Endometrium (tissue), 2 donors: ENCODE results near the gene FARSA.
"Not testable (repeated sequence)": the region's sequence is repeated elsewhere in the genome, so short reads cannot be mapped to it uniquely, and the experiment has no call there.

ENCODE experiments used
- FAIRE-seq: peaks from 2 replicates; lab custom pipeline; 2012; peaks lifted over from hg19 to GRCh38; lab: Jason Lieb, UNC
- donor health status: control.
- donor health status: control.

Gene FARSA

DNA sequence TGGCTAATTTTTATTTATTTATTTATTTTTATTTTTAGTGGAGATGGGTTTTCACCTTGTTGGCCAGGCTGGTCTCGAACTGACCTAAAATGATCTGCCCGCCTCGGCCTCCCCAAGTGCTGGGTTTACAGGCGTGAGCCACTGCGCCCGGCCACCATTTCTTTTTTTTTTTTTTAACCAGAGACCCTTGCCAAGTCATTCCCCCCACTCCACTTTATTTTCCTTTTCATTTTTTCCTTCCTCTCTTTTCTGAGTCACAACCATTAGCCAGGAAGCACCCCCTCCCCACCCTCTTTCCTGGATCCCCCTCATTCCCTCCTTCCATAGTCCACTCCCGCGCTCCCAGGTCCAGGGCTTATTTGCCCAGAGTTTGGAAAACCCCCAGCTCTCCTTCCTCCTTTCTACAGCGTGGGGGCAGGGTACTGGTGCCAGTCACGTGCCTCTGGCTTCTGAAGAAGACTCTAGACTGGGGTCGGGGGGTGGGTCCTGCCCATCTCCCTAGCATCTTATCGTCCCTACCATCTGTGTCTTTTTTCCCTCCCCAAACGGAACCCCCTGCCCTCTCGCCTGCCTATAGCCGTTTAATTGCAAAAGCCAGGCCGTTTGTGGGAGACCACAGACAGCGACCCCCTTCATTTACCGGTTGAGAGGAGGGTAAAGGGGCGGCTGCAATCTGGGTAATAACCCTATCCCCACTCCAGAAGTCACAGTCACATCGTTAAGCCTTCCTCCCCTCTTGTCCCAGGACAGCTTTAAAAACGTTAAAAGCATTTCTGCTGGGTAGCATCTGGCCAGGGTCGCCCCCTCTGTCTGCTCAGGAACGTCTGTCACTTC lies 3.8 kb upstream of the FARSA start:
- no peak for FAIRE-seq

DNA sequence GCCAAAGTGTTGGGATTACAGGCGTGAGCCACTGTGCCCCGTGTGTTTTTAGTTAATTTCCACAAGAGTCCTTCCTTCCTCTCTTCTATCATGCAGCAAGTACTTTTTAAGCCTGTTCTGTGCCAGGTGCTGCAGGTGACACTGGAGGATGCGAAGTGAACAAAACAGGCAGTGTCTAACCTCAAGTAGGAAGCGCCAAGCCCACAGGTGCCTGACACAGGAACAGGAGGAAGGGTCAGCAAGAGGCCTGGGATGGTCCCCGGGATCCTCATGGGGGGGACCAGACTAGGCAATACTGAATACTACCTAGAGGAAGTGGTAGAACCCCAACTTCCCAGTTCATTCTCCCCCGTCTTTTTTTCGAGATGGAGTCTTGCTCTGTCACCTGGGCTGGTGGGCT lies 3.1 kb upstream of the FARSA start:
- no peak for FAIRE-seq

DNA sequence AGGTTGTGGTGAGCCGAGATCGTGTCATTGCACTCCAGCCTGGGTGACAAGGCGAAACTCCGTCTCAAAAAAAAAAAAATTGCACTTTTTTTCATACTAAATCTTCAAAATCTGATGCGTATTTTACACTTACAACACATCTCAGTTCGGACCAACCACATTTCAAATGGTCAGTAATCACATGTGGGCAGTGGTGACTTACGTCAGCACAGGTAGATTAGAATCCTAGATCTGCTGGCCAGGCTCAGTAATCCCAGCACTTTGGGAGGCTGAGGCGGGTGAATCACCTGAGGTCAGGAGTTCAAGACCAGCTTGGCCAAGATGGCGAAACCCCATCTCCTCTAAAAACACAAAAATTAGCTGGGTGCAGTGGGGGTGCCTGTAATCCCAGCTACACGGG lies 1.6 kb upstream of the FARSA start:
- no peak for FAIRE-seq

DNA sequence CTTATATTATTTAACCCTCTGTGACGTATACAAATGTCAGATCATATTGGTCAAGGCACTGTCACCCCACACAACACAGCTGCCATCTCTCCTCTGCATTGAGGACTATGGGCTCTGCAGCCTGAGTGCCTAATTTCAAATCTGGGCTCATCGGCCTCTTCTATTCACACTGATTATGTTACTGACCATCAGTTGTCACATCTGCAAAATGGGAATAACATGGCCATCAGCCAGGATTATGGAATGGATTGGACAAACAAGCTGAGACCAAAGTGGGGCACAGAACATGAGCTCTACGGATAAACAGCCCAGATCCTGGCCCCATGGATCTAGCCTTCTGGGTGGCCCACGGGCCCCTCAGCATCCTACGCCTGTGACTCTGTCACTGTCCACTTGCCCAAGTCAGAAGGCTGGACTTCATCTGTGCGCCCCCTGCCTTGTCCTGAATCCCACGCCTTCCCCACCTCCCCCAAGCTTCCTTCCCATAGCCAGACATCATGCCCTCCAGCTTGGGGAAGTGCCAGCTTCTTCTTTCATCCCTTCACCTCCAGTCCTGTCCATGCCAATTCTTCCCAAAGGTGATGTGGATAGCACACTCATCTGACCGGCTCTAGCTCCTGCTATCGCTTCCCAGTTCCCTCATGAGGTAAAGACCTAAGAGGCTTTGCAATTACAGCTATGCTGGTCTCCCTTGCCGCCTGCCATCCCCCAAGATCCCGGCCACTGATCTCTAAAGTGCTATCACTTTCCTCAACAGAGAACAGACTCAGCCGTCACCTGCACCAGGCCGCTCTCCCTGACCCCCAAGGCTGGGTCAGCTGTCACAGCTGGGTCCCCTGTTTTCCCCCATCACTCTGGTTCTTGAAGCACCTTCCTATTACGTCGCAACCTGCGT lies 872 bp downstream of the FARSA start:
- FAIRE-seq: no peak

DNA sequence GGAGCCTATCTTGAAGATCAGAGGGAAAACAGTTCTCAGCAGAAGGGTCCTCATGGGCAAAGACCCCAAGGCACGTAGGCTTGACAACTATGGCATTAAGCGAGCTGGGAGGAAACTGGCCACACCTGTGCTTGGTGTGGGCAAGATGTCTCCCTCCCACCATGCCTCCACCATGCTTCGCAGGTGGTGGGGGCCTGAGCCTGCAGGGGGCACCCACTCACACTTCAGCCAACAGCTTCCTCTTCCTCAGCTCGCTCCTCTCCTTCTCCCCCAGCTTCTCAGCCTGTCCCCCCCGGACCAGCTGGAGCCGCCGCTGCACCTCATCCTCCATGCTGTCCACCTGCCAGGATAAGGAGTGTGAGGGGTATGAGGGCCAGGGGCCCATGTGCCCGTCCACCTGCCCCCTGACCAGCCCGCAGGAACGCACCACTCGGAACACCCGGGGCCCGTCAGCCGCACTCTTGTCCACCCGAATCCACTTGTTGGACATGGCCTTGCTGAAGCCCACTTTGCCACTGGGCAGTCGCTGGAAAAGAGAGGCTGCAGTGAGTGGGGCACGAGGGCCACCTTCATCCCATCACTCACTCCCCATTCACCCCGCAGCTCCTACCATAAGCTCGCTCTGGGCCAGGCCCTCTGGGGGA lies 3.4 kb downstream of the FARSA start:
- no peak for FAIRE-seq

DNA sequence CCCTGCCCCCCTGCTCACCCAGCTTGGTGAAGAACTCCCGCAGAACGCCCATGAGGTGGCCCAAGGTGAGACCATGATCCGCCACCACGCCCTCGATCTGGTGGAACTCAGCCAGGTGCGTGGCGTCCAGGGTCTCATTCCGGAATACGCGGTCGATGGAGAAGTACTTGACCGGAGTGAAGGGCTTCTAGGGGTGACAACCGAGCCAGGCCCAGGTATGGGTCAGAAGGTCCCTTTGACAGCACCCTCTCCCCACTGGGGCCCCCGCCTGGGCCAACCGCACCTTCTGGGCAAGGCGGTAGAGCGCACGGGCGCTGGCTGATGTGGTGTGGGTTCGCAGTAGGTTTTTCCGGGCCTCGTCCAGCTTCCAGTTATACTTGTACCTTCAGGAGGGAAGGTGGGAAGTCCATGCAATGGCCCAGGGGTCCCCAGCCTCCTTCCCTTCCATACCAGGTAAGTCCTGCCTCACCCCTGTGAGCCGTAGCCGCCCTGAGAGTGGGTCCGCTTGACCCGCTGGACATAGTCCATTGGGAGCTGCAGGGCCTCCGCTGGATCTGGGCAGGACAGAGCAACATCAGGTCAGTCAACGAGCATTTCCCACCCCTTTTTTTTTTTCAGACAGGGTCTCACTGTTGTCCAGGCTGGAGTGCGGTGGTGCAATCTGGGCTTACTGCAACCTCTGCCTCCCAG lies 8.7 kb downstream of the FARSA start:
- FAIRE-seq: no peak

DNA sequence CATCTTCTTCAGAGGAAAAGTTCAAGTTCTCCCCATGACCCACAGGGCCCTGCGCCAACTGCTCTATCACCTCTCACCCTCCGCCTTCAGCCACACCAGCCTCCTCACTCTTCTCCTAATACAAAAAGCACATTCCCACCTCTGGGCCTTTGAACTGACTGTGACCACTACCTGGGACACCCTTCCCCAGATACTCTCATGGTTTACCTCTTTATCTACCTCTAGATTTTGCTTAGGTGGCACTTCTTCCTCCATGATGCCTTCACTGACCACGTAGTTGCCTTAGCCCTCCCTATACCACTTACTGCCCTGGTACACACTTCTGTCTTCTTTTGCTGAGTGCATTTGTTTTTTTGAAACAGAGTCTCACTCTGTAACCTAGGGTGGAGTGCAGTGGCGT lies 10.6 kb downstream of the FARSA start:
- no peak for FAIRE-seq

DNA sequence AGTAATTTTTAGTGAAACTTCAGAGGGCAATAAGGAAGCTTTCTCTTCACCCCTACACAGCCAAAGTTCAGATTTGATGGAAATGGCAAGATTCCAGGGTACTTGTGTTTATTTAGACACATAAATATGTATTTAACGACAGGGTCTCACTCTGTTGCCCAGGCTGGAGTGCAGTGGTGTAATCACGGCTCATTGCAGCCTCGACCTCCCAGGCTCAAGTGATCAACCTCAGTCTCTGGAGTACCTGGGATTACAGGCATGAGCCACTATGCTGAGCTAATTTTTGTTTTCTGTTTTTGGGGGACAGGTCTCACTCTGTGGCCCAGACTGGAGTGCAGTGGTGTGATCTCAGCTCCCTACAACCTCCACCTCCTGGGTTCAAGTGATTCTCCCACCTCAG lies 12.5 kb downstream of the FARSA start:
- no peak for FAIRE-seq

DNA sequence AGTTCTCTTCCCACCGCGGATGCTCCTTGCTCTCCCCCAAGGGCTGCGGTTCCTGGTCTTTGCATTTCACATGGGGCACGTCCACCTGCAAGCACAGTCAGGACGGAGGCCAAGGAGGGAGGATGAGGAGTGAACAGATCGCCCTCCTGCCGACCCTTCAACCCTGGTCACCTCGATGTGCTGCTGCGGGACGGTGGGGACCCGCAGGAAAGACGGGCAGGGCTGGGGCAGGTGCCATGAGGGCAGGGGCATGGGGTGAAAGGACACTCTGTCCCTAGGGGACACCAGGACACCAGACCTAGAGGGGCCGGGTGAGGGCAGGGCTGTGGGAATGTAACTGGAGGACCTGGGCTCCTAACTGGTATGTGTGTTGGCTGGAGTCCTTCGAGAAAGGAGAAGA lies 15.3 kb downstream of the FARSA start:
- FAIRE-seq: no peak

DNA sequence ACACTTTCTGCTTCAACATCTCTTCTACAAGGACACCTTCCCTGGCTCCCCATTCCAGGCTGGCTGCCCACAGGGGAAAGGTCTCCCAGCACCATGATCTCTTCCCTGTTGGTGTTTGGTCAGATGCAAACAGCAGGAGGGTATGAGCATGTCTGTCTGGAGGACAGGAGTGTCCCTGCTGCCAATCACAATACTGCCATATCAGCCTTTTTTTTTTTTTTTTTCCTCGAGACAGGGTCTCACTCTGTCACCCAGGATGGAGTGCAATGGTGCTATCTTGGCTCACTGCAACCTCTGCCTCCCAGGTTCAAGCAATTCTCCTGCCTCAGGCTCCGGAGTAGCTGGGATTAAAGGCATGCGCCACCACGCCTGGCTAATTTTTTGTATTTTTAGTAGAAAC lies 17.7 kb downstream of the FARSA start:
- not testable (repeated sequence) for FAIRE-seq

DNA sequence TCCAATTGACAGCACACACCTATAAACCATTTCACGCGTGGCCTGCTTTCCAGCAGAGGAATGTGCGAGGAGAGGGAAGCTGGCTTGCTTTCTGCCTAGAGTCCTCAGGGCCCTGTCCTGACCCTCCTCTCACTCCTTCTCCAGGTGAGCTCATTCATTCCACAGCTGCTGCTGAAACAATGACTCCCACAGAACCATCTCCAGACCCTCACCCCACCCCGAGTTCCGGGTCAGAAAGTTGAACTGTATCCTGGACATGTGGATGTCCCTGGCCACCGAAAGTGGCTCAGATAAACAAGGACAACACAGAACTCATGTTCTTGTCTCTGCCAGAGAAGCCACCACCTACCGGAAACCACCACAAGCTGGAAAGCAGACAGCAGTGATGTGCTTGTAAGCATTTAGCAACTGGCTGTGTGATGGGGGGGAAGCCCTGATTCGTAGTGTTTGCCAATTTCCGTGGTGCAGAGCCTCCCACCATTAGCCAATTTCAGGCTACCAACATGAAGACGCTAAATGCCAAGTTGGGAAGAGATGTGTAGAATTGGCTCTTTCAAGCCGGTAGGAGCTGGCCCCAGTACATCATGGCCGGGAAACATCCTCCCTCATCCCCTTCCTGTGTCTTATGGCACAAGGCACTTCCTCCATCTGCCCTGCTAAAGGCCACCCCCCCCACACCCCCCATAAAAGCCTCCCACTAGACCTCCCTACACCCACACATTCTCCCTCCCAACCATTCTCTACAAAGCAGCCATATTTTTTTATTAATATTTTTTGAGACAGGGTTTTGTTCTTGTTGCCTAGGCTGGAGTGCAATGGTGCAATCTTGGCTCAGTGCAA lies 19.4 kb downstream of the FARSA start:
- no peak for FAIRE-seq

DNA sequence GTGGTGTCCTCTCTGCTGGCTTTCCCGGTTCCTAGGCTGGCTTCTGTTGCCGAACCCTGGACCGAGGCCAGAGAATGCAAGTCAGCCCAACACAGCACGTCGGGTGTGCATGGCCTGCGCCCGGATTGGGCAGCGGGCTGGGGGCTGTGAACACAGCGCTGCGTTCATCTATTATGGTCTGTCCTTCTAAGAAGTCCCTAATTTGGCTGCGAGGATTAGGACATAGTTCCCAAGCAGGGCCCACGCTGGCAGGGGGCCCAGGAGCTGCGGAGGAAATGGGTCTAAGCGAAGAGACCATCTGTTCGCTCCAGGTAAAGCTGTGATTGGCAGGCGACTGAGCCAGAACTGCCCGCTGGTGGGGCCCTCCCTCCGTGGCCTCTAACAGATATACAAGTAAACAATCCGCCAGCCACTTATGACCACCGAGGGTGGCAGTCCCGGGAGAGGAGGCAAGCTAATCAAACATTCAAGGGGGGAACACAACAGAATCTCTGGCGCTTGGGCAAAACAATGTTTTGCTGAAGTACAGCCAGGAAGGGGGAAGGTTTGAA lies 20.4 kb downstream of the FARSA start:
- FAIRE-seq: no peak

DNA sequence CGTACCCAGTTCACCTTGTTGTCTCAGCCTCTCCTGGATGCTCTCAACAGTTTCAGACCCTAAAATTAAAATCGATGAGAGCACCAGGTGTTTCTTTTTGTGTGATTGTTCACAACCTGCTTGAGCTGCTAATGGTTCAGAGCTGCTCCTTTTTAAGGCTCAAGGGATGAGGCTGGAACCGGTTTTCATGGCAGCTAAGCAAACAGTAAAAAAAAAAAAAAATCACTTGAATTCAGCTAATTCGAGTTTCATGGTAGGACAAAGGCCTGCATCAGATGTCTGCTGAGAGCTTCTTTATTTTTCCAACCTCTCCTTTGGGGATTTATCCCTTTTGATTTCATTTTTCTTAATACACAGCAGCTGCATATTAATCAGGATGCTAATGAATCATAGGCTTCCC lies 20.9 kb downstream of the FARSA start:
- no peak for FAIRE-seq

DNA sequence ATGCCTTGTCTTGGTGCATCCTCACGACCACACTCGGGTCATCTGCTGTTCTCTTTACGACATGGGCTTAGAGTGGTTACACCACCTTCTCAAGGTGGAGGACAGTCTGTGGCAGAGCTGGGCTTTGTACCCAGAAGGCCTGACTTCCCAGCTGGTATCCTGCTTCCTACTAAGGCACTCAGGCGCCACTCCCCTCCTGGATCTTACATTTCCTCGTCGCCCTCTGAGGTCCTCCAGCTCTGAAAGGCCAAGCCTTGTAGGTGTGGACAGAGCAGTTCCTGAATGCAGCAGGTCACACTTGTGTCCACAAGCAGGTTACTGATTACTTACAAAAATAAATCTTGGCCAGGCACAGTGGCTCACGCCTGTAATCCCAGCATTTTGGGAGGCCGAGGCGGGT lies 26.3 kb downstream of the FARSA start:
- FAIRE-seq: no peak

DNA sequence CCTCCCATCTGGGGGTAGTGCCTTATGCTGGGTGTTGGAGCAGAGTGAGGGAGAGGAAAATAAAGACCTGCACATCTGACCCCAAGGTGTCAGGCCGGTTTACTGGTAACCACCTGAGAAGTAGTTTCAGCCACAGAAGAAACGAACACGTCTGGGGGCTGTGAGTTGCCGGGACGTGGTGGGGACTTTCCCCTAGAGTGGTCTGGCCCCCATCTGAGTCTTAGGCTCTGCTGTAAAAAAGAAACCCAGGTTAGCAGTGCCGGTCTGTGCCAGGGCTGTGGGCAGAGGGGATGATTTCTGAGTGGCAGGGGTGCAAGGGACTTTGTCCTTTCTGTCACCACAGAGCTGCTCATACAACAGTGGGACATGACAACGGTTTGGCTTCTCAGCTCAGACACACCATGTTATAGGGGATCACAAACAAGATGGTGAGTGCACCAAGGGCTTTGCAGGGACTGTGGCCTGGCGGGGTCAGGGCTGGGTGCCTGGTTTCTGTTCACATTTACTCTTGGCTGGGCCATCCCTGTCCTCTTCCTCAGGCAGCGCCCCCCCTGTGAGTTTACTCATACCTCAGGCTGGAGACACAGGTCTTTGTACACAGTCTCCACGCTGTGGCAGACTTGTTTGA lies 33.5 kb downstream of the FARSA start:
- no peak for FAIRE-seq

DNA sequence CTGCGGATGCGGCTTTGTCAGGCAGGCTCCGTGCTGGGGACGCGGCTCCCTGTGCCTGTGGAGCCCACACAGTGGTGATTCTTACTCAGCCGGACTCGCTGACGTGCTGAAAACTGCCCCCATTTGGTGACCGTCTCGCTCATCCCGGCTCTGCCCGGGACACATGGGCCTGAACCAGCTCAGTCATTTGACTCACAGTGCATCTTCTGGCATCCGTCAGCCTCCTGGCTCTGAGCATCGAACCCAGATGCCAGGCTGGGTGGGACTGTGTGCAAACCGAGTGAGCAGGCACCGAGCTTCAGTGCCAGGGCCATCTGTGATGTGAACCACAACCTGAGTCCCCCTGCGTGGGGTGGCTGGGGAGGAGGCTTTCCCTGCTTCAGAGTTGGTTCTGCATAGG lies 37.1 kb downstream of the FARSA start:
- FAIRE-seq: no peak

DNA sequence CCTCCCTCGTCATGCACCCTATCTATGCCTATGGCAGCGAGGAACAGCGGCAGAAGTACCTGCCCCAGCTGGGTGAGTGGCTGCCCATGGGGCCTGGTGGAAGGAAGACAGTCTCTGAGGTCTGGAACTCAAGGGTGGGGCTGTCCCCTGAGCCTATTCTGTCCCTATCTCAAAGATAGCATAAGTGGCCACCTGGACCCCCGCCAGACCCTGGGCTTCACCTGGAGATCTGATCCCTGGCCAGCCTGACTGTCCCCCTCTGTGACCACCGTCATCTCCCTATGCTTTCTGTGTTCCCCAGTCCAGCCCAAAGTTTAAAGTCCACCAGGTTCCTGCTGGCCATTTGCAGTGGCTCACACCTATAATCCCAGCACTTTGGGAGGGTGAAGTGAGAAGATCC lies 39.9 kb downstream of the FARSA start:
- no peak for FAIRE-seq

DNA sequence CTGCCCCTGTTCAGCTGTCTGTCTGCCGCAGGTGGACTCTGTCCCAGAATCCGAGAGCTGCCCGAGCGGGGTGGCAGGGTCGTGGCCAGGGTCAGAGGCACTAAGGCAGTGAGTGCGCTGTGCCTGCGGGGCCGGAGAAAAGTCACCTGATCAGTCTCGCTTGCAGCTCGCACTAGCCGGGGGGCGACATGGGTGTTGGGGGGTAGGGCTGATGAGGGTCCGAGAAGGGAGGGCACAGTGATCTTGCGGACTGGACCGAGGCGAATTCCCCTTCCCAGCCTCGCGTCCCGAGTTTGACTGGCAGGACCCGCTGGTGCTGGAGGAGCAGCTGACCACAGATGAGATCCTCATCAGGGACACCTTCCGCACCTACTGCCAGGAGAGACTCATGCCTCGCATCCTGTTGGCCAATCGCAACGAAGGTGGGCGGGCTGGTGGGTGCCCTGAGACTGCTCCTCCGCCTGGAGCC lies 41.9 kb downstream of the FARSA start:
- no peak for FAIRE-seq

DNA sequence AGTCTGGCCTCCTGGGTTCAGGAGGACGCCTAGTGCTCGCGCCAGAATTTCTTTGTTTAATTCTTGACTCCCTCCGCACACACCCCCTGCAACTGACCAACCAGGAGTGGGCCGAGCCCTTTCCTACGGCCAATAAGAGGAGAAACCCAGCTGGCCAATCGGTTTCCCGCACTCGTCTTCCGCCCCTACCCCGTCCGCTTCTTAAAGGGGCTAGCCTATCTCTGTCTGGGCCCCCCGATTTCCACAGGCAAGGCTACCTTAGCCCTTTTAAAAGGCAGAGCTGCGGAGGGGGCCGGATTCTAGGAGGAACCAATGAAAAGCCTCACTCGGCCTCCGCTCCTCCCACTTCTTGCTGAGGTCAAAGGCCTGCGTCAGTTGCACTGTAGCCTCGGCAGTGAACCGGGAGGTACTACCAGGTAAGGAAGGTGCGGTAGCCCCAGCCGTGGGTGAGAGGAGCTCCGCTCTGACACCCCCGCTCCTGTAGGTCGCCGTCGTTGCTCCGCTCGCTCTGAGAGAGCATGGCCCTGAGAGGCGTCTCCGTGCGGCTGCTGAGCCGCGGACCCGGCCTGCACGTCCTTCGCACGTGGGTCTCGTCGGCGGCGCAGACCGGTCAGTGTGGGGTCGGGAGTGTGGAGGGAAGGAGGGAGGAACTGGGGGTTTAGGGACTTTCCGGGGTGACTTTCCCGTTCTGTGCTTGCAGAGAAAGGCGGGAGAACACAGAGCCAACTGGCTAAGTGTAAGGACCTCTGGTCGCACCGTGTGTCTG lies 42.5 kb downstream of the FARSA start, which contains the start of gene GCDH:
Gene GCDH, plus strand, starts transcription at position 374 of the 766 bp plus-strand sequence. Its CDS starts 145 bp downstream, at position 519.
- FAIRE-seq: peak; percentile 99
